ENCODE data around the gene CRBN.

GRCh38 chr3:3212781-3213440 lies 33.4 kb upstream of the CRBN start:
- TF ChIP-seq YY1 (IDR thresholded peaks at IDR 0.05; ENCODE audit: insufficient read depth, insufficient read length) = no peak
- no peak for TF ChIP-seq SUZ12 (IDR thresholded peaks at IDR 0.05; ENCODE audit: extremely low read depth, insufficient read depth, insufficient read length)
- TF ChIP-seq ZNF274 (IDR thresholded peaks at IDR 0.05; ENCODE audit: low read depth, low read length) = no peak

All from NT2/D1 (cell line).